Loucy (cell line): ENCODE results near the gene STRADA.

Source experiments
- EZH2phosphoT487 ChIP-seq: fragments of 200-600 bp; IDR thresholded peaks from 2 replicates; pipeline ENCODE4 v1.6.1; 2018; ENCODE audit warnings: antibody characterized with exemption, mild to moderate bottlenecking, moderate library complexity, borderline replicate concordance
- TF ChIP-seq, protein P1 (sequence below): fragments of 200-600 bp; sonication (generic); conservative IDR thresholded peaks from 2 replicates; pipeline ENCODE4 v1.5.1; 2014; ENCODE audit warnings: mild to moderate bottlenecking, antibody characterized with exemption, low read length

DNA sequence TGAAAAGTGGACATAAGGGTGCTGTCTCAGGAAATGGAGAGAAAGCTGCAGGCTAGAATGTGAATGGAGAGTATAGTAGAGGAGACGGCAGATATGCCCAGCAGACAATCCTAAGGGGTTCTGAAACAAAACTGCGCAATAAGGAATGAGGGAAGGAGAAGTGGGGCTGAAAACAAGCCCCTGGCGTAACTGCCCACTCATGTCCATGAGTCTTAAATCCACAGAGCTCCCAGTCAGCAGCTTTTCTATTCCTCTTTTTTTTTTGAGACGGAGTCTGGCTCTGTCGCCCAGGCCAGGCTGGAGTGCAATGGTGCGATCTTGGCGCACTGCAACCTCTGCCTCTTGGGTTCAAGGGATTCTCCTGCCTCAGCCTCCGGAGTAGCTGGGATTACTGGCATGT is 5.9 kb downstream of the STRADA start:
- TF ChIP-seq, protein P1, sequence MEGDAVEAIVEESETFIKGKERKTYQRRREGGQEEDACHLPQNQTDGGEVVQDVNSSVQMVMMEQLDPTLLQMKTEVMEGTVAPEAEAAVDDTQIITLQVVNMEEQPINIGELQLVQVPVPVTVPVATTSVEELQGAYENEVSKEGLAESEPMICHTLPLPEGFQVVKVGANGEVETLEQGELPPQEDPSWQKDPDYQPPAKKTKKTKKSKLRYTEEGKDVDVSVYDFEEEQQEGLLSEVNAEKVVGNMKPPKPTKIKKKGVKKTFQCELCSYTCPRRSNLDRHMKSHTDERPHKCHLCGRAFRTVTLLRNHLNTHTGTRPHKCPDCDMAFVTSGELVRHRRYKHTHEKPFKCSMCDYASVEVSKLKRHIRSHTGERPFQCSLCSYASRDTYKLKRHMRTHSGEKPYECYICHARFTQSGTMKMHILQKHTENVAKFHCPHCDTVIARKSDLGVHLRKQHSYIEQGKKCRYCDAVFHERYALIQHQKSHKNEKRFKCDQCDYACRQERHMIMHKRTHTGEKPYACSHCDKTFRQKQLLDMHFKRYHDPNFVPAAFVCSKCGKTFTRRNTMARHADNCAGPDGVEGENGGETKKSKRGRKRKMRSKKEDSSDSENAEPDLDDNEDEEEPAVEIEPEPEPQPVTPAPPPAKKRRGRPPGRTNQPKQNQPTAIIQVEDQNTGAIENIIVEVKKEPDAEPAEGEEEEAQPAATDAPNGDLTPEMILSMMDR = no peak
- TF ChIP-seq EZH2phosphoT487 = no peak
